Left kidney (tissue), 8 donors: ENCODE results near the gene OR4K1. TPM values are rescaled to one million over a fixed set of nuclear protein-coding genes. Genes with fewer than 3 reads are reported as not detected.
"Not testable (repeated sequence)": the region's sequence is repeated elsewhere in the genome, so short reads cannot be mapped to it uniquely, and the experiment has no call there.

Experiments
- DNase-seq: peaks from one replicate; pipeline ENCODE4 v3.0.0-alpha.2; 2013
- long read RNA-seq, 8 donors: transcript quantifications; one replicate each; lab custom pipeline, GENCODE V29; 2026
- polyA plus RNA-seq: library from polyadenylated mRNA; unstranded; fragments of 120-200 nt; gene quantifications from one replicate; pipeline ENCODE4 v1.2.1, GENCODE V29; 2013; ENCODE audit not compliant: insufficient read length

The OR4K1 gene, protein sequence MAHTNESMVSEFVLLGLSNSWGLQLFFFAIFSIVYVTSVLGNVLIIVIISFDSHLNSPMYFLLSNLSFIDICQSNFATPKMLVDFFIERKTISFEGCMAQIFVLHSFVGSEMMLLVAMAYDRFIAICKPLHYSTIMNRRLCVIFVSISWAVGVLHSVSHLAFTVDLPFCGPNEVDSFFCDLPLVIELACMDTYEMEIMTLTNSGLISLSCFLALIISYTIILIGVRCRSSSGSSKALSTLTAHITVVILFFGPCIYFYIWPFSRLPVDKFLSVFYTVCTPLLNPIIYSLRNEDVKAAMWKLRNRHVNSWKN
- not detected for polyA plus RNA-seq
- long read RNA-seq, donor 1: 0 reads
- long read RNA-seq, donor 2: 0 reads
- long read RNA-seq, donor 3: 0 reads
- long read RNA-seq, donor 4: 0 reads
- long read RNA-seq, donor 5: 0 reads
- long read RNA-seq, donor 6: 0 reads
- long read RNA-seq, donor 7: 0 reads
- long read RNA-seq, donor 8: 0 reads

DNA sequence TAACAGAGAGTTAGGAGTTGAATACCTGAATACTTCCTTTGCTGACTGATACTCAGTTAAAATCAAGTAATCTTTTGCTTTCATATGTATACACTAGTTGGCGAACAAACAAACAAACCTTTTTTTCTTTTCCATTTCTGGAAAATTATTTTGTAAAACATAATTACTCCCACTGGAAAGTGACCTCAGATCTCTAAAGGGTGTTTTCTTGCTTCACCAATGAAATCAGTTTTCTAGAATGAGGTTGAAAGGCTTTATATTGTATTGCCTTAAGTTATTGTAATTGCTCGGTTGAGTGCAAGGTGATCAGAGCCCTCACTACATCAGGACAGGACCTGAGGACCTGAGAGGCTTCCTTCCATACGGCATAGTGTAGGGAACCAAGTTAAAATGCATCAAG lies at the start of gene OR4K1:
Gene OR4K1, plus strand, starts transcription at position 301 of the 400 bp plus-strand sequence. CDS start 4,750 bp downstream, outside the sequence.
- DNase-seq: no peak

DNA sequence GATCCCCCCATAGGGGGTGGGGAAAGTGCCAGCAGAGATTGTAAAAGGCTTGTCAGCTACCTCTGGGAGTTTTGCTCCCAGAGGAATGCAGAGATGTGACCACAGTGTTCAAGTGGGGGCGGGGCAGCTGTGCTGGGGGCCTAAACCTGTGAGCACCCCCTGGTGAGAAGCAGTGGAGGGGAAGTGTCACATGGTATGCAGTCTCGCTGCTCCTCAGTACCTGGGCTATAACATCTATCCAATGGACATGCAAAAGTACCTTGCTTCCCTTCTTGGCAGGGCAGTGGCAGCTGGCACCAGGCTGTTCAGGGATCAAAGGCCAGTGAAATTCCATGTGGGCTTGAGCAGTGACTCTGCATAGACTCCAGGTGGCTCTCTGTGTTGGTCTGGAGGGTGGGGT lies 35.4 kb upstream of the OR4K1 start:
- no peak for DNase-seq

DNA sequence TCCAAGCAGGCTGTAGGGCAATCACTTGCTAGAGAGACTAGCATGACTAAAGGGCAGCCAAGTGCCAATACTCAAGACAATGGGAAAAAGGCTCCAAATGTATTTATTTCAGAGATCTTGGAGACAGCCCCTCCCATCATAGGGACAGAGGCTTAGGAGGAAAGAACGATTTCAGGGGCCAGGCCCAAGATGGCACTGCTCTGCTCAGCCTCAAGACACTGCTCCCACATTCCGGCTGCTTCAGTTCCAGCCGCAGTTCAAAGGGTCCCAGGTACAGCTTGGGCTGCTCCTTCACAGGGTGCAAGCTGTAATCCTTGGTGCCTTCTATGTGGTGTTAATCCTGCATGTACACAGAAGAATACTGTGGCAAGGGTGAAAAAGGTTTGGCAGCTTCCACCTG lies 29.7 kb upstream of the OR4K1 start:
- no peak for DNase-seq

DNA sequence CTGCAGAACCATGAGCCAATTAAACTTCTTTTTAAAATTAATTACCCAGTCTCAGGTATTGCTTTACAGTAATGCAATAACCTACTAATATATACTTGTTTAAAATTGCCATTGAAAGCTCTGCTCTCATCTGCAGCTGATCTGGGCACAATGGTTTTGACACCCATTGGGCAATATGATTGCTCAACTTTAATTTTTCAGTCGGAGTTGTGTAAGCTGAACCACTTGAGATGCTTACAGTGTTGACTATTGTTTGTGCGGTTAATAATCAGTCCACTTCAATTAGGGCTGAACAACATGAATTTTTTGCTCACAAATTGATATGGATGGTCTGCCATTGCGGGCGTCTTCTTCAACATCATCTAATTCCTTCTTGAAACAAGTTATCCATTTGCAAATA lies 28.3 kb upstream of the OR4K1 start:
- no peak for DNase-seq

DNA sequence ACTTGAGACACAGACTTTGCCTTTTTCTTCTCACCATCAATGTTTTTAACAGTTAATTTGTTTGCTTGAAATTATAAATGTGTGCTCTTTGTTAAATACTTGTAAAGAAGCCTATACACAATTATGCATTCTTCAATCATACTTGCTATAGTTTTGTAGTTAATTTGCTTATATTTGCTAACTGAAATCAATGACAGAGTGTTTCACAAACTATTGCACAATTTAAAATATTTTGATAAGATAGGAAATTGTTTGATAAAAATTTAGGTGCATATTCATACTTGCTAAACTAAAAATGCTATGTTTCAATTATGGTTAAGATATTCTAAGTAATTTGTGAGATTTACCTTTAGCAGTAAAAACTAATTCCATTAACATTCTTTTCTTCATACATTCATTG lies 24.1 kb upstream of the OR4K1 start:
- DNase-seq: no peak

DNA sequence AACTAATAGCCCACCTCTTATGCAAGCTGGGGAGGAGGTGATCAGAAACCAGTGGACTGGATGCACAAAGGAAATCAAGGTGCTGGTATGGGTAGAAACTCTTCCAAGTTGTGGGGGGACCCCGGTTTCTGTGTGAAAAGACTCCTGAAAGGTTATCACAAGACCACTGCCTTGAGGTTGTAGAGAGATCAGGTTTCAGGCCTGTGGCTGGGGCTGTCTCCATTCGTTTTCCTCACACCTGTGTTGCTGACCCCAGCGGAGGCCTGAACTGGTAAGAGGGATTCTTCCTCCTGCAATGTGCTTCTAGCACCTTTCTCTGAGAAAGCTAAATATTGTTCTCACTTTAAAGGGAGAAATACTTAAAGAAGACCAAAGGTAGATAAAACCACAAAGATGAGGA lies 19.6 kb upstream of the OR4K1 start:
- DNase-seq: no peak

DNA sequence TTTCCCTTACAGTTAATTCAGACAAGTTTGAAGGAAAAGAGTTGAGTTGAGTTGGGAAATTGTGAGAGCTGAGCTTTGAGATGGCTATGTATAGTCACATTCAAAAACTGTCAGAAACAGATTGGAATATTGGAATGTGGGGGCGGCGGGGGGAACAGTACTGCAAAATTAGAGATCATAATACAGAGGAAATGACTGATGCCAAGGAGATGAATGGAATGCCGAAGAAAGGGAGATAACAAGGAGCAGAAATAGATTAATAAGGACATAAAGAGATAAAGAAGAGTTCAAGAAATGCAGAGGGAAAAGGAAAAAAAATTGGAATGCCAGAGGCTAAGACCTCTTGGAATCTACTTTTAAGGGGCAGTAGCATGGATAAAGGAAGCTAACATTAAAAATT lies 13.5 kb upstream of the OR4K1 start:
- DNase-seq: no peak

DNA sequence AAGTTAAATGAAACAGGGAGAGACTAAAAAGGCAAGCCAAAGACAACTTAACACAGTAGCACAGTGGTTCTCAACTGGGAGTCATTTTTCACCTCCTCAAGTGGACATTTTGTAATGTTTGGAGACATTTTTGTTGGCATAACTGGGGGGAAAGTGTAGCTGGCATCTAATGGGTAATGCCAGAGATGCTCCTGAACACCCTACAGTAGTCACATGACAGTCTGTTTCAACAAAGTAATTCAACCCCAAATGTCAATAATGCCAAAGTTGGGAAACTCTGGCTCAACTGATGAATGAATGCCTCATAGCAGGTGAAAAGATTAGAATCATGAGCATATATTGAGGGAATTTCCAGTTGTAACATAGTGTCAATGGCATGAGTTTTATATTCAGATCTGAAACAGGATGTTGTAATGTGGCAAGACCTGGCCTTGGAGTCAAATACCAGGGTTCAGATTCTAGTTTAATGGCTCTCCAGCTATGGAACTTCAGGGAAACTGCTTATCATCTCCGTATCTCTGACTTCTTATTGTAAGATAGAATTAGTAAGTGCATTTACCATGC lies 12.7 kb upstream of the OR4K1 start:
- no peak for DNase-seq

DNA sequence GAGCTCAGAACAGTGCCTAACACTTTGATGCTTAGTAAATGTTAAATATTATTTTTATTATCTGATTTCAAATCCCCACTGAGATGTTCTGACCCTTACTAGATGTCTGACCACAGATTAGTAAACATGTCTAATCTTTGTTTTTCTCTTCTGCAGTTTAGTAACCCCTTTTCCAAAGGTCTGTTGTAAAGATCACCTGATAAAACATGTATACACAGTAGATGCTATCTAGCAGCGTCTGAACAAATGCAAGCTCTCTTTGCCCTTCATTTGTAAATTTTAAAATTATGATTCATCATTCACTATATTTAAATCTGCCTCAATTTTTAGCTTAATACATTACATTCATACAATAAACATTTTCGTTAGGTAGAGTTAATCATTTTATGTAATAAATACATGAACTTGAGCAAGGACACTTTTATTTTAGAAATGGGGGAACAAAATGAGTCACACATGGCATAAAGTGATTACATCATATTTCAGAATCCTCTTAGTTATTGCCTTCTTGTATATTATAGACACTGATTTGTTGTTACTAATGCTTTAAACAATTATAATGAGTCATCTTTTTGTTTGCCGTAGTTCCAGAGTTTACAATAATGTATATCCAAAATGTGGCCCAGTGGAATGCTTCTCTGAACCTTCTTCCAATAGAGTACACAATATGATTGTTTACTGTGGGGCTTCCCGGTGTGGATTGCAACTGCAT lies 12.0 kb upstream of the OR4K1 start:
- no peak for DNase-seq

DNA sequence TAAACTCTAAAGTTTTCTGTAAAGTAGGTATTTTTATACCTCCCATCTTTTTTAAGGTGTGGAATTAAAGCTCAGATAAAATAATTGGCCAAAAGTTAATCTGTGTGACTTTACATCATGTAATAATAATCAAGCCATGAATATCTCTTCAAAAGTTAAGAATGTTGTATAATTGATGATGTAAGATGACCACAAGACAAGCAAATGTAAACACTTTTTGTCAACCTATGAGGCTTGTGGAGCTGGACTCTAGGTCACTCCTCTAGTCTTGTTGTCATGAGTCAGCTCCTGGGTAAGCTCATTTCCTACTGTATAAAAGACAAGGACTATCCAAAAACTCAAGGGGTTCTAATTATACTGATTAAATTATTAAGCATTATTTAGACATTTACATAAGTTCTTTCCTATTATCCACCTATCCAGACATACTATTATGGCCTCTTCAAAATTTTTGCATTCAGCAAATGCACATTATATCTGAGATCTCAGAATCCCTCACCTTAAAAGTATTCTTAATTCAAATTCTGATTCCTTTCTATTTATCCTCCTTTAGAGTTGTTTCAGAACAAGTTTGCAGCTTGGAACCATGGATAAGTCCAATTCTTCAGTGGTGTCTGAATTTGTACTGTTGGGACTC lies 10.6 kb upstream of the OR4K1 start, which contains the start of gene OR4K5:
Gene OR4K5, plus strand, starts transcription at position 587 of the 637 bp plus-strand sequence. Its CDS starts 0 bp downstream, at position 587.
- DNase-seq: no peak

DNA sequence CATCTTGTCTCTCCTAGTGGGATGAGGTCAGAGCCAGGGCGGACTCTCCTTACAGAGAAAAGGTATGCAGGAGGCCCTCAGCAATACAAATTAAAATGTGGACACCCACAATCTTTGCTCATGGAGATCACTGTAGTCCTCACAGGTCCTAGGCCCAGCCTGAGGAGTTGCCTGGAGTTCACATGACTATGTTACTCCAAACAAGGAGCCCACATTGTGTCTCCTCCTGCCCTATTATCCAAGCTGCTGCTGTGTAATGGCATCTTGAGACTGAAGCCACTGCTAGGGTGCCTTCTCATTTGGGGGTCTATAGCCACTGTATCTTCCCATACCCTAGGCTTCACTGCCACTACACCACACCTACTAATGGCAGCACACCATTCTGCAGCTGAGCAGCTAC lies 11.0 kb downstream of the OR4K1 start:
- no peak for DNase-seq

DNA sequence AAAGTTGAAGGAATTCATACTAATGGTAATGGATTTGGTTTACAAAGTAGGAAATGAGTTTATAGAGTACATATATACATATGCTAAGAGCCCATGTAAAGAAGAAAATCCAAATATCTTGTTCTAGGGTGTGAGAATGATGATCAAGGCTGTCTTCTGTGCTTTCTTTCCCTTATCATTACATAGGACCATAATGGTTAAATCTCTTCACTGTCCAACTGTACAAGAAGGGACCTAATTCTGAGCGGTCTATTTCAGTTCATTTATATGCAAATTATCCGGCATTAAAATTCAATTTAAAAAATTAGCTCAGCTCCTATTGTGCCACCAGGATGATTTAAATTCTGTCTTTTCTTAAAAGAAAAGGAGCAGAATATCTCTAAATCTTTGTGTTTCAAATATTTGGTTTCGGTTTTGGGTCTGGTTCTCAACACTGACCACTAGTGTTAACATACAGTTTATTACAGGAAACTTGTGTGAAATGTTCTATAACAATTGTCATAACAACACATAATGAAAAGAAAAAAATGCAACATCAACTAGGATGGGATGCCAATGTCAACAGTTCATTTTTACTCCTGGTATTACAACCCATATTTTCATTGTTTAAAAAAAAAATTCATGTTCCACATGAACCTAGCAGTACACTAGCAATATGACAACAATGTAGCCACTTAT lies 16.8 kb downstream of the OR4K1 start:
- no peak for DNase-seq

DNA sequence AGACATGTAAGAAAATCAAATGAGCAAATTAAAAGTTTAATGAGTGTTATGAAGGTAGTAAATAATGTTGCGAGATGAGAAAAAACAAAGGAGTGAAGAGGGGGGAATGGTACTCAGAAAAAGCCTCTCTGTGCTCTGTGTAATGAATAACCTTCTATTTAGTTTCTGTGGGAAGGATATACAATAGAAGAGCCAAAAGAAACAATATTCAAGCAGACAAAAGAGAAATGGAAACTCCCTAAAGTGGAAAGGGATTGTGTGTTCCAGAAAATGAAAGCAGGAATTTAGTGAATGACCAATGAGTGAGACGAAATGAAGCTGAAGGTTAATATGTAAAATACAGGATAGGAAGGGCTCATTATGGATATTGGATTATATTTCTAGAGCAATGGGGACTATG lies 18.5 kb downstream of the OR4K1 start:
- no peak for DNase-seq

DNA sequence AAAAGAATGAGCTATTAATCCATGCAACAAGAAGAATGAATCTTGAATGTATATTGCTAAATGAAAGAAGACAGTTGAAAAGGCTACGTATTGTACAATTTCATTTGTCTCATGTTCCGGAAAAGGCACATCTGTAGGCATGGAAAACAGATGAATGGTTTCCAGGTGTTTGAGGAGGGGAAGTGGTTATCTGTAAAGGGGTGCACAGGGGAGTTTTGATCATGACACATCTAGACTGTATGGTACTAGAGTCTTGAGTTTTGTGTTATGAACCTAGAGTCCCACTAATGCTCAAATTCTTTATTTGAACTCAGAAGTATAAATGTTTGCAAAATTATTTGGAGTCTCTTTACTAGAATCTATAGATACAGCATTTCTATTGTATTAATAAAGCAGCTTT lies 39.0 kb downstream of the OR4K1 start:
- not testable (repeated sequence) for DNase-seq

DNA sequence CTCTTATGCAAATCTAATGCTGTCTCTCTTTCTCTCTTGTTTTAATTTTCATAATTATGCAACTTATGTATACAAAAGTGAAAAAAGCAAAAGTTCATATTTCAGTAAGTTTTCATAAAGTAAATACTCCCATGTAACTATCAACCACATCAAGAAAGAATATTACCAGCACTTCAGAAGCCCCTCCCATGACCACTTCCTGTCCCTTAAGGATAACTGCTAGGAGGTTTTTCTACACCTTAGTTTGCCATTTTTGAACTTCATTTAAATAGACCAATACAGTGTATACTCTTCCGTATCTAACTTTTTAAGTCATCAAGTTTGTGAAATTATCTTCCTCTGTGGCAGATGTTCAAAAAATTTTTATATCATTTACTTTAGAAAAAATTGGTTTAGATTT lies 44.1 kb downstream of the OR4K1 start:
- no peak for DNase-seq

DNA sequence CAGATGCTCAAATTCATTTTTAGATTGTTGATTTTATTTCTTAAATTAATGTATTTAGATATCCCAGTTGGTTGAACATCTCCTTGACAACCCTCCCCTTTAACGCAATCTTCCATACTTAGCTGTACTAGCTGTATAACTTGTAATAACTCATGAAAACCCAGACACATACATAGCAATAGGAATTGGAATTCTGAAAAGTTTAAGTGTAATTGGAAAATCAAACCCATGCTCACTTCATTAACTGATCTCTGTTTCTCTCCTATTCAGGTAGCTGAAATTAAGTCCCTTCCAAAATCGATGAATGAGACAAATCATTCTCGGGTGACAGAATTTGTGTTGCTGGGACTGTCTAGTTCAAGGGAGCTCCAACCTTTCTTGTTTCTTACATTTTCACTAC lies 44.6 kb downstream of the OR4K1 start, which contains the start of gene OR4K15:
Gene OR4K15, plus strand, starts transcription at position 301 of the 400 bp plus-strand sequence. Its CDS starts 0 bp downstream, at position 301.
- no peak for DNase-seq

Other genes with a start within 250 kb of the OR4K1 start
- gene OR11H2, start 217.0 kb upstream of the OR4K1 start, polyA plus RNA-seq: not detected
- not detected for gene OR4Q3, start 187.3 kb upstream of the OR4K1 start, polyA plus RNA-seq
- gene OR4M1, start 157.4 kb upstream of the OR4K1 start, polyA plus RNA-seq: not detected
- not detected for gene OR4N2, start 127.1 kb upstream of the OR4K1 start, polyA plus RNA-seq
- not detected for gene OR4K2, start 55.8 kb upstream of the OR4K1 start, polyA plus RNA-seq
- not detected for gene OR4K5, start 10.3 kb upstream of the OR4K1 start, polyA plus RNA-seq
- gene OR4K15, start 44.7 kb downstream of the OR4K1 start, polyA plus RNA-seq: not detected
- gene OR4Q2, start 71.2 kb downstream of the OR4K1 start, polyA plus RNA-seq: not detected
- not detected for gene OR4K14, start 88.4 kb downstream of the OR4K1 start, polyA plus RNA-seq
- gene OR4K13, start 105.1 kb downstream of the OR4K1 start, polyA plus RNA-seq: not detected
- gene OR4L1, start 129.1 kb downstream of the OR4K1 start, polyA plus RNA-seq: not detected
- gene OR4K17, start 179.8 kb downstream of the OR4K1 start, polyA plus RNA-seq: 0.10 TPM
- not detected for gene OR4N5, start 207.9 kb downstream of the OR4K1 start, polyA plus RNA-seq